Progenitor cell of endocrine pancreas (in vitro differentiated cells): ENCODE data around the gene SHISA8. TPM values are rescaled to one million over a fixed set of nuclear protein-coding genes. Genes with fewer than 3 reads are reported as not detected.

Experiments
- DNase-seq: peaks from one replicate; pipeline ENCODE4 v3.0.0; 2021; ENCODE audit warnings: low spot score; ENCODE audit not compliant: unreplicated experiment
- H3K27ac Mint-ChIP-seq: 2 replicates; pipeline ENCODE4 v1.8.0; 2021; ENCODE audit warnings: mild to moderate bottlenecking, moderate library complexity, mixed read lengths
- H3K27me3 Mint-ChIP-seq: 2 replicates; pipeline ENCODE4 v1.8.0; 2021; ENCODE audit warnings: mixed read lengths
- H3K36me3 Mint-ChIP-seq: 2 replicates; pipeline ENCODE4 v1.8.0; 2022; ENCODE audit warnings: mixed read lengths; ENCODE audit not compliant: insufficient read depth
- H3K4me1 Mint-ChIP-seq: 2 replicates; pipeline ENCODE4 v1.8.0; 2021; ENCODE audit warnings: low read depth, mixed read lengths
- H3K4me3 Mint-ChIP-seq: 2 replicates; pipeline ENCODE4 v1.8.0; 2021; ENCODE audit warnings: low read depth, mild to moderate bottlenecking, moderate library complexity, mixed read lengths
- H3K9me3 Mint-ChIP-seq: 2 replicates; pipeline ENCODE4 v1.8.0; 2021; ENCODE audit warnings: low read depth, mixed read lengths
- microRNA-seq: library from miRNA; unstranded; fragments of <30 nt; microRNA quantifications from one replicate; pipeline ENCODE4 v1.1.0, GENCODE V29; 2020; ENCODE audit warnings: borderline number of aligned reads; ENCODE audit not compliant: unreplicated experiment
- total RNA-seq: library from RNA; stranded (reverse); gene quantifications from 2 replicates; pipeline ENCODE4 v1.2.1, GENCODE V29; 2021
- TF ChIP-seq, protein P1 (sequence below): fragments of 200-600 bp; sonication (generic); IDR thresholded peaks from one replicate; pipeline ENCODE4 v1.5.0; 2021; ENCODE audit warnings: antibody characterized with exemption, mild to moderate bottlenecking; ENCODE audit not compliant: unreplicated experiment

The SHISA8 gene
- total RNA-seq, 1 donor from 2014 or later = not detected

DNA sequence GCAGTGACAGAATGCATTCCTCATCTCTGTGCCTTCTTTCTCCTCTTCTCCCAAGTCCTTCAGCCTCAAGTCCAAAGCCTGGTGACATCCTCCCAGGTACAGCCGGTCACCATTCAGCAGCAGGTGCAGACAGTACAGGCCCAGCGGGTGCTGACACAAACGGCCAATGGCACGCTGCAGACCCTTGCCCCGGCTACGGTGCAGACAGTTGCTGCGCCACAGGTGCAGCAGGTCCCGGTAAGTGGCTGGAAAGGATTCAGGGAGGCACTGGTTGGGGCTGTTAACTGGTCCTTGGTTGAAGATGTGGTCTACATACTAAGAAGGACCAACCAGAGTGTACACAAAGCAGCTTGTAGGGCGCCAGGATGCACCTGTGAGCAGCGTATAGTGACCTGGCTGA, 46.3 kb downstream of the SHISA8 start:
- TF ChIP-seq, protein P1, sequence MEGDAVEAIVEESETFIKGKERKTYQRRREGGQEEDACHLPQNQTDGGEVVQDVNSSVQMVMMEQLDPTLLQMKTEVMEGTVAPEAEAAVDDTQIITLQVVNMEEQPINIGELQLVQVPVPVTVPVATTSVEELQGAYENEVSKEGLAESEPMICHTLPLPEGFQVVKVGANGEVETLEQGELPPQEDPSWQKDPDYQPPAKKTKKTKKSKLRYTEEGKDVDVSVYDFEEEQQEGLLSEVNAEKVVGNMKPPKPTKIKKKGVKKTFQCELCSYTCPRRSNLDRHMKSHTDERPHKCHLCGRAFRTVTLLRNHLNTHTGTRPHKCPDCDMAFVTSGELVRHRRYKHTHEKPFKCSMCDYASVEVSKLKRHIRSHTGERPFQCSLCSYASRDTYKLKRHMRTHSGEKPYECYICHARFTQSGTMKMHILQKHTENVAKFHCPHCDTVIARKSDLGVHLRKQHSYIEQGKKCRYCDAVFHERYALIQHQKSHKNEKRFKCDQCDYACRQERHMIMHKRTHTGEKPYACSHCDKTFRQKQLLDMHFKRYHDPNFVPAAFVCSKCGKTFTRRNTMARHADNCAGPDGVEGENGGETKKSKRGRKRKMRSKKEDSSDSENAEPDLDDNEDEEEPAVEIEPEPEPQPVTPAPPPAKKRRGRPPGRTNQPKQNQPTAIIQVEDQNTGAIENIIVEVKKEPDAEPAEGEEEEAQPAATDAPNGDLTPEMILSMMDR = no peak
- no peak overlapping the region for H3K4me3 Mint-ChIP-seq
- H3K9me3 Mint-ChIP-seq = no peaks in the 10 kb centered on the region
- peaks cover under 1% of the 10 kb centered on the region for H3K4me1 Mint-ChIP-seq
- no peaks in the 10 kb centered on the region for H3K27me3 Mint-ChIP-seq
- H3K36me3 Mint-ChIP-seq = peaks cover 13% of the 10 kb centered on the region
- no peak overlapping the region for H3K27ac Mint-ChIP-seq
- DNase-seq = no peak

DNA sequence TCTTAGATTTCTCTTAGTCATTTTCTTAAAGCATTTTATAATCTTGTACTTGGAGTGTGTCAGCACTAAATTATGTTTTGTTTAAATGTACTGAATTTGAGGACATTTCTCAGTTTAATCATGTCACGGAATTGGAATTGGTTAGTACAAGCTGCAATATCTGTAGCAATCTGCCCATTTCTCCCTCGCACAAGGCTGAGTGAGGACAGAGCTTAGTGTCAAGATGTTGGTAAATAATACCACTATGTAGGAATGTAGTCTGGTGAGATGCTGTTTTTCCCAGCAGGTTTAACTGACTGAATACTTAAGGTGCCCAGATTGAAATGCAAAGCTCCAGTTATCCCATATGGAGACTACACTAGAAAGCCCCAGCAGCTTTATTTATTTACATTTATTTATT, 51.4 kb downstream of the SHISA8 start:
- H3K4me3 Mint-ChIP-seq = no peak overlapping the region
- no peak overlapping the region for H3K27ac Mint-ChIP-seq
- no peaks in the 10 kb centered on the region for H3K9me3 Mint-ChIP-seq

DNA sequence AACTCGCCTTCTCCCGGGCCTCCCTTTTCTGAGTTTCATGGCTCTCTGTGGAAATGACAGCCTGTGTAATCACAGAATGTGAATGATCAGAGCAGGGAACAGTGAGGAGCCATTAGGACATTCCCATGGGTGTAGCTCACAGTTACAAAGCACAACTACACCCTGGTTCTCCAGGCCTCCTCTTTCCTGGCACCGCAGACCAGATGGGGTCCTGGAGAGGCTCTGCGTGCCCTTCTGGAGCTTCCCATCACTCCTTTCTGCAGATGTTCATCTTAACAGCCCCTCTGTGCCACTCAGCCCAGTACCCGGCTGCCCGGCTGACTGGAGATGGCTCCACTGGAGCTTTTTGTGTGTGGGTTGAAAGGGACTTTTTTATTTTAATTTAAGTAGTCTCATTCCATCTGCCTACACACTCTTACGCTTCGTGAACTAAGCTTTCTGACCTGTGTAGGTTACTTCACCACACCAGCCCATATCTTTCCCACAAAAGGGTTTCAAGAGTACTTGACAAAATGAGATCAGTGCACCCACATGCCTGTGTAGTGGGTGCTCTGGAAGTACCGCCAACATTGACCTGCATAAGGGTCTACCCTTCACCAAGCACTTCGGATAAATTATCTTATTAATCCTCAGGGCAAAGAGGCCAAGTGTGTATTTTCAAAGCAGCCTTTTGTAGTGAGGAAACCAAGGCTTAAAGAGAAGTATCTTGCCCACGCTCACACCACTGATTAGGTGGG, 52.2 kb downstream of the SHISA8 start:
- DNase-seq = no peak
- H3K27me3 Mint-ChIP-seq = no peaks in the 10 kb centered on the region
- peaks cover 6% of the 10 kb centered on the region for H3K36me3 Mint-ChIP-seq
- peaks cover 6% of the 10 kb centered on the region for H3K4me1 Mint-ChIP-seq
- H3K27ac Mint-ChIP-seq = peak overlapping the region; percentile 45
- no peaks in the 10 kb centered on the region for H3K9me3 Mint-ChIP-seq
- TF ChIP-seq, protein P1 = no peak
- no peak overlapping the region for H3K4me3 Mint-ChIP-seq

More for the DNA sequence above, 51.4 kb downstream of the SHISA8 start:
- no peak for DNase-seq
- TF ChIP-seq, protein P1 = no peak
- Mint-ChIP-seq H3K4me1 (peaks cover 6% of the 10 kb centered on the region), H3K27me3 (no peaks in the 10 kb centered on the region), H3K36me3 (peaks cover 6% of the 10 kb centered on the region)

DNA sequence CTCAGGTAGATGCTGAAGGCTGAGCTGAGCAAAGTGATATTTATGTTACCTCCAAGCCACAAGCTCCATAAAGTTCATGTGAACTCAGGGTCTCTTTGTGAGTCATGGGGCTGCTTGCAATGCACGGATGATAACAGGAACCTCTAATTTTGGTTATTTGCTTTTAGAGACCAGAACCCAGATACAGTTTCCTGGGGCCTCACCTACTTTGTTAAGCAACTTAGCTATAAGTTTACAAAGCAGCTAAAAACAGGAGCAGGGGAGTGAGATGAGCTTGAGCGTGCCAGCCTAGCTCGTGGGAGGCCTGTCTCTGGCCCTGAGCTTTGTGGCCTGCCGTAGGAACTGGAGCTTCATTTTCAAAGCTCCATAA, 52.7 kb downstream of the SHISA8 start:
- Mint-ChIP-seq H3K4me3 (no peak overlapping the region), H3K27me3 (no peaks in the 10 kb centered on the region), H3K36me3 (peaks cover 6% of the 10 kb centered on the region), H3K4me1 (peaks cover 7% of the 10 kb centered on the region), H3K9me3 (no peaks in the 10 kb centered on the region), H3K27ac (no peak overlapping the region)
- no peak for DNase-seq
- TF ChIP-seq, protein P1 = no peak

Small RNAs within 50 kb of the gene (microRNA-seq; reads per million reads assigned to microRNA genes)
- 377 reads per million, percentile 70 among the genes with 10 or more reads in this experiment for gene MIR33A

Other genes starting within 250 kb of the SHISA8 start
- gene SNU13, start 226.2 kb downstream of the SHISA8 start, total RNA-seq = 119 and 129 TPM in 2 replicates
- 1.0 and 1.5 TPM in 2 replicates for gene MEI1, start 215.6 kb downstream of the SHISA8 start, total RNA-seq
- gene CCDC134, start 114.4 kb downstream of the SHISA8 start, total RNA-seq = 23.3 and 24.2 TPM in 2 replicates
- gene SREBF2, start 82.0 kb downstream of the SHISA8 start, total RNA-seq = 154 and 156 TPM in 2 replicates
- 1.3 and 1.6 TPM in 2 replicates for gene TNFRSF13C, start 11.7 kb upstream of the SHISA8 start, total RNA-seq
- 16.4 and 16.9 TPM in 2 replicates for gene CENPM, start 32.1 kb upstream of the SHISA8 start, total RNA-seq
- gene SEPTIN3, start 54.4 kb upstream of the SHISA8 start, total RNA-seq = 24.4 and 25.1 TPM in 2 replicates
- not detected in 2 replicates for gene WBP2NL, start 83.7 kb upstream of the SHISA8 start, total RNA-seq
- 16.9 and 17.2 TPM in 2 replicates for gene NAGA, start 155.7 kb upstream of the SHISA8 start, total RNA-seq
- 5.2 and 6.1 TPM in 2 replicates for gene PHETA2, start 159.2 kb upstream of the SHISA8 start, total RNA-seq
- 71.7 and 78.8 TPM in 2 replicates for gene SMDT1, start 164.6 kb upstream of the SHISA8 start, total RNA-seq
- 66.2 and 73.4 TPM in 2 replicates for gene NDUFA6, start 175.7 kb upstream of the SHISA8 start, total RNA-seq
- 8.0 and 10.3 TPM in 2 replicates for gene CYP2D6, start 215.7 kb upstream of the SHISA8 start, total RNA-seq